GM18502 (cell line): ENCODE measurements around the gene PDZD2.
A peak's percentile ranks its signal among the peaks of the same experiment; 100 is the strongest.
"Not testable (repeated sequence)": the region's sequence is repeated elsewhere in the genome, so short reads cannot be mapped to it uniquely, and the experiment has no call there.

Experiments used
- ATAC-seq: cut with Tn5 transposase; IDR thresholded peaks from one replicate; pipeline ENCODE4 v1.9.1; 2021; ENCODE audit warnings: mild to moderate bottlenecking; ENCODE audit not compliant: unreplicated experiment, poor library complexity

The PDZD2 gene

DNA sequence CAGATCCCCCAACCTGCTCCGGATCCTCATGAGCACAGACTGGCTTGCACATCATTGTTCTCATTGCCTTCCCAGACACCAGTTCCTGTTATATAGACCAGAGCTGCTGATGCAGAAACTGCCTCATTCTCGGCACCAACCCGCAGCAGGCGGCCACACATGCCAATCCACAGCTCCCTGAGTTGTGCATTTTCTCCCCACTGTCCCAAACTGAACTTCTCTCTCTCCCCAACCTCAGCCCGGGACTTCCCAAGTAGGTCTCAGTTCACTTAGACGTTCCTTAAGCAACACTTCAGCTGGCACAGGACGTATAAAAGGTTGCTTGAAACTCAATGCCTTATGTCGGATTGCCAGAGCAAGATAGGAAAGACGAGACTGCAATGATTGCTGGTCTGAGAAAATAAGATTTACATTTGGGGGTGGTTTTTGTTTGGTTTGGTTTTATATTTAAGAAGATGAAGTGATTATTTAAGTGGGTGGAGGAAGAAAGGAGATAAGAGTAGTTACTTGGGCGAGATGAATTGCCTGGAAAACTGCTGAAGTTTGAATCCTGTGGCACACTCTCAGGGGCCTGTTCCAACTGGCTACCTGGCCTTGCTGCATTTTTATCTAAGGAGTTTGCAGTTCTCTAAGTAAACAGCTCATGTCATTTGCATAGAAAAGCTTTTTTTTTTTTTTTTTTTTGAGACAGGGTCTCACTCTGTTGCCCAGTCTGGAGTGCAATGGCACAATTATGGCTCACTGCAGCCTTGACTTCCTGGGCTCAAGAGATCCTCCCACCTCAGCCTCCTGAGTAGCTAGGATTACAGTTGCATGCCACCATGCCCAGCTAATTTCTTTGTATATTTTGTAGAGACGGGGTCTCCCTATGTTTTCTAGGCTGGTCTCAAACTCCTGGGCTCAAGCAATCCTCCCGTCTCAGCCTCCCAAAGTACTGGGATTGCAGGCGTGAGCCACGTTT is 379.8 kb downstream of the PDZD2 start:
- no peak for ATAC-seq

DNA sequence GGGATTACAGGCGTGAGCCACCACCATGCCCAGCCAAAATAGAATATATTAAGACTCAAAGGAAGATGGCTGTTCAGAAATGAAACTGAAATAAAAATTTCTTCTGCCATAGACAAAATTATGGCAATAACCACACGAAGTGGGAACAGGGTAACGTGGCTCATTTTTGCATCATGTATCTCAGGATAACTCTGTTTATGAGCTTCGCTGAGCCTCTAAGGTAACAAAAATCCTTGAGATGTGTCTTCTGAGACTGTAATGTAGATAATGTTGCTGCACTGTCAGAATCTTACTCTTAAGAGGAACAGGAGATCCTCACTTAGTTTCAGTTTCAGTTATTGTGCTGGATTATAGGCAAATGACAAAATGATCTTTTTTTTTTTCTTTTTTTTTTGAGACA is 381.3 kb downstream of the PDZD2 start:
- peak; percentile 92 for ATAC-seq

DNA sequence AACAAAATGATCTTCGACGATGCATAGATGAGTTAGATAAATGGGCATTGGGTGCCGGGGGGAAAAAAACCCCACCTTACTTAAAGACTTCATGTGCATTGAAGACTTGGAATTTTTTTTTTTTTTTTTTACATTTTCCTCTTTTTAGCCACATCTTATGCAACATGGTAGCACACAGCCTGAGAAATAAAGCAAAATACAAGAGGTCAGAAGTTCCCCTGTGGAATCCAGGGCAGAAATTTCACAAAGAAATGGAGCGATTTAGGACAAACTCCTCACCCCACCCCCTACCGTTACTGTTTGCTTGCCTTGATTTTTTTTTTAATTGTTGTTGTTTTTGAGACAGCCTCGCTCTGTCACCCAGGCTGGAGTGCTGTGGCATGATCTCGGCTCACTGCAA is 382.0 kb downstream of the PDZD2 start:
- ATAC-seq: no peak

DNA sequence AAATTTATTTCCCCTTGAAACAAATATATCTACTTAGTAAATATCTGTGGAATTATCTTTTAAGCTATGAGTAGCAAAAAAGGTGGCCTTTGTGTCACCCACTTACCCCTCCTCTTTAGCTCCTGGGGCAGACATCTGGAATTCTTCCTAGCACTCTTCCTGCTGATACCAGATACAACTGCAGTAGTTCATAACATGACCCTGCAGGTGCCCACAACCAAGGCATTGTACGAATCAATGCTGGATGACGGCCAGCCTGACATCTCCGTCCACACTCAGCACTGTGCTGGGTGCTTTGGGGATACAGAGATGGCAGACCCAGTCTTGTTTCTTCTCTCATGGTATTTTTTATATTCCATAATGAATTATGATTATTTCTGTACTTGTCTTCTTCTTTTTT is 382.8 kb downstream of the PDZD2 start:
- ATAC-seq: no peak

DNA sequence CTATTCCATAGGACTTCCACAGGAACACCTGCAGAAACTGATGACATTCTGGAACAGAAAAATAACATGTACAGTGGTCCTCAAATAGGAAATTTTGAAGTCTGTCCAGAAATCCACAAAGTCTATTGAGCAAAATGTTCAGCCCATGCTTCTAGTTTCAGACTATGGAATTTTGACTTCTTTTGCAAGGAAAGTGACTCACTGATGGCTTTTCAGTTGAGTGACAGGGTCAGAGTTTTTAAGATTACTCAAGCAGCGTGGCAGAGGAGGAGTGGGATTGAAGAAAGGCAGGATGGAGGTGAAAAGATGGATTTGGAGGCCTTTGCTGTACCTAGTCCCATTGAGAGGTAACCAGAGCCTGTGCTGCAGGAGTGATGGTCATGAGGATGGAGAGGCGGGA is 383.7 kb downstream of the PDZD2 start:
- ATAC-seq: no peak

DNA sequence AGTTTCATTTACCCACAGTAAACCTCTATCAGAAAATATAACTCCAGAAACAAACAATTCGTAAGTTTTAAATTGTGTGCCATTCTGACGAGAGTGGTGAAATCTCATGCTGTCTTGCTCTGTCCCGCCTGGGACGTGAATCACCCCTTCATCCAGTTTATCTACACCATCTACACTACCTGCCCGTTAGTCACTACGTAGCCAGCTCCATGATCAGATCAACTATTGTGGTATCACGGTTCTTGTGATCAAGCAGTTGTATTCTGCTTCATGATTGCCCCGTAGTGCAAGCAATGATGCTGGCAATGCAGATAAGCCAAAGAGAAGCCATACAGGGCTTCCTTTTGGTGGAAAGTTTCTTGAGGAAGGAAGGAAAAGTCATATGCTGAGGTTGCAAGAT is 384.9 kb downstream of the PDZD2 start:
- ATAC-seq: no peak

DNA sequence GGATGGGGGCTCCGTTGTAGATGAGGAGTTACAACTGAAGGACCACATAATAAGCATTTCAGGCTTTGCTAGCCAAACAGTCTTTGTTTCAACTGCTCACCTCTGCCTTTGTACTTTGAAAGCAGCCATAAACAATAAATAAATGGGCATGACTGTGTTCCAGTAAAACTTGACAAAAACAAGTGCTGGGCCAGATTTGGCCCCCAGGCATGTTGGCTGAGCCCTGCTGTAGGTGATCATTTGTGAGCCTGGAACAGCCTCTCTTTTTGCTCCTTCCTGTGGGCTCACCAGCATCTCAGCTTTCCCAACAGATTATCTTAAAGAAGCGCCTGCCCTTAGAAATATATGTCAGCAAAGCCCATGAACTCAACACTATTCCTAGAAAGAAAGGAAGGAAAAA is 385.8 kb downstream of the PDZD2 start:
- no peak for ATAC-seq

DNA sequence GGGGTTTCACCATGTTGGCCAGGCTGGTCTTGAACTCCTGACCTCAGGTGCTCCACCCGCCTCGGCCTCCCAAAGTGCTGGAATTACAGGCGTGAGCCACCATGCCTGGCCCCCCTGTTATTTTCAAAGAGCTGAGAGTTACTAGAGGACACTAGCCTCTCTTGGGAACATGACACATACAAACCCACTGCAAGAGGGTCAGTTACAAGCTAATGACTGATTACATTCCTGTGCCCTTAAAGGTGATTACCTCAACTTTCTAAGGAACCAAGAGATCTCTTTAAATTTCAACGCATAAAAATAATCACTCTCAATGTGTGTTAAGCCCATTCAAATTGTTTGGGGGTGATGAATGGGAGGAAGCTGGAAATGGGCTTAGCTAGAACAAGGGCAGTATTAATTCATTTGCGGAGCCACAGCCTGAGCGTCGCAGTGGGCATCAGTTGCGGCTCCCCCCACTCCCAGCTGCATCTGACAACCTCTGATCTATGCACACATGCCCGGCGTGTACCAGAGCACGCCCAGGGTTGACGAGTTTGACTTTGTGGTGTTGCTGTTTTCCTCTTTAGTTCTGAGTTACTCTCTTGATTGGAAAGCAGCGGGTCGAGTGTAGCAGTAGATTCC is 388.3 kb downstream of the PDZD2 start:
- no peak for ATAC-seq

DNA sequence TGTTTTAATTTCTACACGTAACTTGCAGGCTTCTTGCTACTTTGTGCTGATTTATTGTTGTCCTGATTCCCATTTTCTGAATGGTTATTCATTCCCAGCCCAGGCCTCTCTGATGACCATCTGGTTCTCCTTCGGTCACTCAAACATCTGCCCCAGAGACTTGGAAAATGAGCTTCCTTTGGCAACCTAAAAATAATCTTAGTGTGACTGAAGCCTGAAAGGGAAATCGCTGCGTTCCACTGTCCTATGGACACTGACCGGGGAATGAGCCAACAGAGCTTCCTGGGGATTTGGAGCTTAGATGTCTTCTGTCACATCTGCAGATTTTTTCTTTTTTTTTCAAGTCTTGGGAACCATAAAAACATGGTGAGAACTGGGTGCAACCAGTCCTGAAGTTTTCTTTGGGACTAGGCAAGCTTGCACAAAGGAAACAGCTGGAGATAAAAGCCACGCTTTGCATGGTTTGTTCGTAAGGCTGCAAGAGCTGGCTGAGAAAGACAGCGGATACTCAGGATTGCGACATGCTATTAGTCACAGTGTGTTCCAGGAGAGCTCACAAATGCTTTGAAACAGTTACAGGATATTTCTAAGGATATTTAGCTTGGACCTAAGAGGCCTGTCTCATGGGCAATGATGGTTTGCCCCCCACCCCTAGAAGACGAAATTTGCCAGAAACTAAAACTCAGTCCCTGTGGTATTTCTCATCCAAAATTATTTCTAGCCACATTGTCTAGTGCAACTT is 389.0 kb downstream of the PDZD2 start:
- no peak for ATAC-seq

DNA sequence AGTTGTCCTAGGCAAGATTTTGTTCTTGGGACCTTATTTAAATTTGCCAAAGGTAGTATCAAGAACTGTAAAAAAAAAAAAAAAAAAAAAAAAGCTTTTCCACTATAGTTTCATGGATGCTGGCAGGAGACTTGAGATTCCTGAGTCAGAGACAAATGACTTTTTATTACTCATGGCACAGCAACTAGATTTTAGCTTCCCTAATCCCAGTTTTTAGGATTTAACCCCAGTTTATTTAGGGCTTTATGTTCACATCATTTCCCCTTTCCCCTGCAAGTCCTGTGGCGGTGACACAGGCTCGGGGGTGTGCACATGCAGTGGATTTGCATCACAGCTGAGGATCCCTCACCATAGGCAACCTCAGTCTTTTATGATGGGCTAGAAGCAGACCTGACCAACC is 390.3 kb downstream of the PDZD2 start:
- no peak for ATAC-seq

DNA sequence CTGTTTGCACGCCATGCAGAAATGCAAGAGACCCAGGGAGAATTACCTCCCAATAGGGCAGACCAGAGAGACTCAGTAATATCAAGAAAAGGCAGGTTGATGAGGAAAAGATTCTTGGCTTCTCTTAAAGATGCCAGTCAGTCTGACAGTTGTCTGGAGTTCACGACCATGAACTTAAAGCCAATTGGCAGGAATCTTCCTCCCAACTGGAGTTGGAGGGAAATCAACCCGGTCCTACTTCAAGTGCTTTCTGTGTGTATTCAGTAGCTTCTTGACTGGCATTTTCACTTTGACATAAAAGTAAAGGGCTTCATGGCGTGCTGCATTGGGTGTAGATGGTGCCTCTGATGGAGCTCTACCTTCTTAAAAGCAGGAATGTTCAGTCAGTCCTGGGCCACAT is 390.9 kb downstream of the PDZD2 start:
- ATAC-seq: no peak

DNA sequence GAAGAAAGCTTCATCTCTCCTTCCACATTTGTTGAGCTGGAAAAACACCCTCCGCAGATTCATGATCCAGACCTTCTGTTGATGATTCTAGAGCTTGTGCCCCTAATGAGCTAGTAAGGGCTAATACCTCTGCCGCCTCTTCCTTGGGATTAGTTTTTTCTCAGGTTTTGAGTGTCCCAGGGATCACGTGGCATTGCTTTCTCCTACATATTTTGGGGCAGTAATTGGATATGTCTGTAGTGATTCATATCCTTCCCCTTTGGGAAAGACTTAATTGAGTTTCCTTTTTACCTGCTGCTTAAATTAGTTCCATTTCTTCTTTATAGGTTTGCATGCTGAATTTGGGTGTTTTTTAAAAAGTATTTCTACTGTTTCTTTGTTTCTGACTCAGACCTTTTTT is 391.3 kb downstream of the PDZD2 start:
- ATAC-seq: no peak

DNA sequence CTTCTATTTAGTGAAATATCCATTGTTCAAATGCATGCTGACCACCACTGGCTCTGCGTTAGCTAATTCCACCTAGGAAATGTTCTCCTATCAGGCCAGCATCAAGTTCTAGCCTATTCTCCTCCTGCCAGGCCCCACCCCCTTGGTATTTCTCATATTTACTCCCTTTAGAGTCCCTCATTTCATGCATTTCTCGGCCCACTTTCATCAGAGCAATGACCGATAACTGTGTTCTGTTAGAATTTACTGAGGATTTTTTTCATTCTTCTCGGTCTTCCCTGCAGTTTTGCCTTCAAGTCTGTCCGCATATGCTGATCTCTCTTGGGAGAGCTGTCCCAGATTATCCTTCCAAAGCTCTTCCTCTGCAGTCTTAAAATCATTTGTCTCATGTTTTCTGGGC is 391.8 kb downstream of the PDZD2 start:
- ATAC-seq: no peak

DNA sequence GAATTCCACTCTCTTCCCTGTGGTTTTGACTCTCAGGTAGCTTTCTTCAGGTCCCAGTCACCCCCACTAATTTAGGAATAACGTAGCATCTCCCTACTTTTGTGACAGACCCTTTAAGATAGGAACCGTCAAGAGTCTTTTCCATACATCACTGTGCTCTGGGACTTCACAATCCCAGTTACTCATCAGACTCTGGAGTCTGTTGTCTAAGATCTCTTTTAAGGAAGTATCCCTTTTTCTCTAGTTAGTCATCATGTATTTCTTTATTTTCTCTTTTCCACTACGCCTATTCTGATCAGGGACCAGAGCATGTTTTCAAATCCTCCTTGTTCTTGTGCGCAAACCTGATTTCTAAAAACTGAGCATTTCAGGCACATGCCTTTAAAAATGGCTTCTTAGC is 392.2 kb downstream of the PDZD2 start:
- no peak for ATAC-seq

DNA sequence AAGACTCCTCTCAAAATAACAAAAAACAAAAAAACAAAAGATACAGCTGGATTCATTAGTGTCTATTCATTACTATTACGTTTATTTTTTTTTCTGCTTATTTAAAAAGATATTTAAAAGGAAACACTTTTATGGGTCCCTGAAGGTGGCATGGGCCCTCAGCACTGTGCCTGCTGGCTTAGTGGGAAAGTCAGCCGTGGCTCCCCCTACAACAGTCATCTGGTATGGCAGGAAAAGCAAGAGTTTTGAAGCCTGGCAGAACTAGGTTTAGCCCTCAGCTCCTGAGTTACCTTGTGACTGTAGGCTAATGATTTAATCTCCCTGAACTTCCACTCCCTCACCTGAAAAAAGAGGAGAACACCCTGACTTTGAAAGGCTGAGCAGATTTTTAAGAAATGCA is 399.6 kb downstream of the PDZD2 start:
- ATAC-seq: no peak

DNA sequence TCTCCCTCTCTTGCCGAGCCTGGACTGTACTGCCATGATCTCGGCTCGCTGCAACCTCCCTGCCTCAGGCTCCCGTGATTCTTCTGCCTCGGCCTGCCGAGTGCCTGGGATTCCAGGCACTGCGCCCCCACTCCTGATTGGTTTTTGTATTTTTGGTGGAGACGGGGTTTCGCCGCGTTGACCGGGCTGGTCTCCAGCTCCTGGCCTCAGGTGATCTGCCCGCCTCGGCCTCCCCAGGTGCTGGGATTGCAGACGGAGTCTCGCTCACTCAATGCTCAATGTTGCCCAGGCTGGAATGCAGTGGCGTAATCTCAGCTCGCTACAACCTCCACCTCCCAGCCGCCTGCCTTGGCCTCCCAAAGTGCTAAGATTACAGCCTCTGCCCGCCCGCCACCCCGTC is 400.2 kb downstream of the PDZD2 start:
- not testable (repeated sequence) for ATAC-seq

DNA sequence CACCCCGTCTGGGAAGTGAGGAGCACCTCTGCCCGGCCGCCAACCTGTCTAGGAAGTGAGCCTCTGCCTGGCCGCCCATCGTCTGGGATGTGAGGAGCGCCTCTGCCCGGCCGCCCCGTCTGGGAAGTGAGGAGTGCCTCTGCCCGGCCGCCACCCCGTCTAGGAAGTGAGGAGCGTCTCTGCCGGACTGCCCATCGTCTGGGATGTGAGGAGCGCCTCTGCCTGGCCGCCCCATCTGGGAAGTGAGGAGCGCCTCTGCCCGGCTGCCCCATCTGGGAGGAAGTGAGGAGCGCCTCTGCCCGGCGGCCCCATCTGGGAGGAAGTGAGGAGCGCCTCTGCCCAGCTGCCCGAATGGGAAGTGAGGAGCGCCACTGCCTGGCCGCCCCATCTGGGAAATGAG is 400.7 kb downstream of the PDZD2 start:
- not testable (repeated sequence) for ATAC-seq

DNA sequence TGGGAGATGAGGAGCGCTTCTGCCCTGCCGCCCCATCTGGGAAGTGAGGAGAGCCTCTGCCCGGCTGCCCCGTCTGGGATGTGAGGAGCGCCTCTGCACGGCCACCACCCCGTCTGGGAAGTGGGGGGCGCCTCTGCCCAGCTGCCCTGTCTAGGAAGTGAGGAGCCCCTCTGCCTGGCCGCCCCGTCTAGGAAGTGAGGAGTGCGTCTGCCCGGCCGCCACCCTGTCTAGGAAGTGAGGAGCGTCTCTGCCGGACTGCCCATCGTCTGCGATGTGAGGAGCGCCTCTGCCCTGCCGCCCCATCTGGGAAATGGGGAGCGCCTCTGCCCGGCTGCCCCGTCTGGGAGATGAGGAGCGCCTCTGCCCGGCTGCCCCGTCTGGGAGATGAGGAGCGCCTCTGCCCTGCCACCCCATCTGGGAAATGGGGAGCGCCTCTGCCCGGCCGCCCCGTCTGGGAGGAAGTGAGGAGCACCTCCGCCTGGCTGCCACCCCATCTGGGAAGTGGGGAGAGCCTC is 401.3 kb downstream of the PDZD2 start:
- ATAC-seq: not testable (repeated sequence)

DNA sequence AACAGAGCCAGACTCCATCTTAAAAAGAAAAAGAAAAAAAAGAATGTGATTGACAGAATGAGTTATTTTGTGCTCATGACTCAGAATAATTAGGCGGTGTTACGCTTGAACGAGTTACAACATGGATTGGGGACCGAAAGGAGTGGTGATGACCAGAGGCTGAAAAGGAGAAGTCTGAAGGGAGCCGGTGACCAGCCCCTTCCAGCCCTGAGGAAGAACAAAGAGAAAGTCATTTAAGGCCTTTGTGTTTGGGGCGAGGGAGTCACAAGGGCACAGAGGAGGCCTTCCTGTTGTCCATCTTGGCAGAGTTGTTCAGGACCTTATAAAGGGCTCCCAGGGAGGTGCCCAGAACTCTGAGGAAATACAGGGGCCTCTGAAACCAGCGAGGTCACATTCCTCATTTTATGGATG is 403.6 kb downstream of the PDZD2 start:
- no peak for ATAC-seq

DNA sequence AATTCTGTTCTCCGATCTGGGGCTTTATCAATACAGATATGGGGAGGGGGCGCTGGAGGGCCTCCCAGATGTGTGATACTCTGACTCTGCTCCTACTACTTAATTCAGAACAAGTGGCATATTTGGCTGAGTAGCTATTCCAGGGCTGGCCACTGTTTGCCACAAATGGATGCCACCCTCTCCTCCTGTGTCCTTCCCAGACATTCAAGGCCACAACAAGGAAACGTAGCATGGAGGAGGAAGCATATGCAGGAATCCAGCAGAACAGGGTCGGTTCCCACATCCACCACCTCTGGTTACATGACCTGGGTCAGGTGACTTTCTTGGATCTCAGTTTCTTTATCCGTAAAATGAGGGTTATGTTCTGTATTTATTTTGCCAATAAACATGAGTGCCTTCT is 404.2 kb downstream of the PDZD2 start:
- no peak for ATAC-seq

DNA sequence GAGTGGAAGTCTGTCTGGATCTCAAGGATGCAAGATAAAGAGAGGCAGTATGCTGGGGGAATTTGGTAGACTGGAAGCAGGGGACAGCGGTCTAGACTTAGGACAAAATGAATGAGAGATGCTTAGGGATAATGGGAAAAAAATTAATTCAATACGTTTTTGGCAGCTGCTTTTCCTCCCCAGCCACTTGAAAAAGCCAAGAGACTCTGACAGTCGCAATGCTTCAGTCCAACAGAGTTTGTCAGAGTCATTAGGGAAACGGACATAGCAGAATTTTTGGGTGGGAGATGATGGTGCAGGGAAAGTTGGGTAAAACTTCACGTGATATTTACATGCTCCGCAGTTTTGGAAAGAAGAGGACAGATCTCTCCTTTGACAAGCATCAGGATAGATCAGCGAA is 405.5 kb downstream of the PDZD2 start:
- ATAC-seq: no peak
